ENCODE data around the gene NUP62. TPM values are rescaled to one million over a fixed set of nuclear protein-coding genes. Genes with fewer than 3 reads are reported as not detected.
A peak's percentile ranks its signal among the peaks of the same experiment; 100 is the strongest.

NUP62 gene
- polyA plus RNA-seq, 1 donor (not counting 4 experiments of a cell fraction or from before 2014, with no cell fraction given): 12.9 TPM

- Histone ChIP-seq H4K20me1 (ENCODE audit: control insufficient read depth, extremely low read depth, insufficient read depth, low read length) (no peaks in the 10 kb centered on the region), H3K4me1 (ENCODE audit: control insufficient read depth, extremely low read depth, insufficient read depth, low read length) (peaks cover 23% of the 10 kb centered on the region), H3K4me2 (ENCODE audit: control insufficient read depth, extremely low read depth, insufficient read depth, low read depth, low read length) (peak overlapping the region; percentile 82), H3K27me3 (ENCODE audit: control insufficient read depth, extremely low read depth, insufficient read depth, low read length) (no peaks in the 10 kb centered on the region), H3K36me3 (ENCODE audit: control insufficient read depth in 2 of 2, extremely low read depth in 1 of 2, insufficient read depth in 2 of 2, low read length in 2 of 2) (peaks cover 27 to 31% of the 10 kb centered on the region in 2 experiments), H3K9me3 (ENCODE audit: control insufficient read depth, low read depth, low read length) (peaks cover 4% of the 10 kb centered on the region), H3K27ac (ENCODE audit: control insufficient read depth, insufficient read depth, low read length) (peak overlapping the region; percentile 100), H3K79me2 (ENCODE audit: control insufficient read depth, insufficient read depth, low read length) (peaks cover 35% of the 10 kb centered on the region), H3K4me3 (ENCODE audit: control insufficient read depth in 2 of 3, extremely low read depth in 1 of 3, insufficient read depth in 2 of 3, low read depth in 1 of 3, low read length in 3 of 3) (peak overlapping the region; percentile 86 to 95 (median 92)), H3K9me1 (ENCODE audit: control insufficient read depth, extremely low read depth, insufficient read depth, low read length) (no peaks in the 10 kb centered on the region), H3K9ac (ENCODE audit: control insufficient read depth, extremely low read depth, insufficient read depth, low read length) (peak overlapping the region; percentile 99), H2AFZ (ENCODE audit: control insufficient read depth, low read length) (peak overlapping the region; percentile 97)
- dilution Hi-C loops (cut with MboI; ENCODE audit: extremely low pct_ligation_motif_present, low sequenced_read_pairs): no loop called here
- DNase-seq (ENCODE audit: low read depth, low spot score): peak; percentile 83
- TF ChIP-seq EZH2 (IDR thresholded peaks at IDR 0.05; ENCODE audit: low read length): no peak
- no peak for TF ChIP-seq CTCF (optimal IDR thresholded peaks at IDR 0.05 in 1 of 3, IDR thresholded peaks at IDR 0.05 in 1 of 3, conservative IDR thresholded peaks at IDR 0.05 in 1 of 3; ENCODE audit: extremely low read depth in 1 of 3, insufficient read depth in 2 of 3, low read length in 3 of 3)
- FAIRE-seq: peak; percentile 44
These were observed 51.2 kb downstream of the NUP62 start for GRCh38 chr19:49877879-49878743.

GRCh38 chr19:49877020-49877878 lies 52.1 kb downstream of the NUP62 start, which contains the start of the genes AKT1S1 and TBC1D17:
Gene AKT1S1 (minus strand): TSS chr19:49877355. CDS start chr19:49873295, 4,060 bp downstream.
Gene TBC1D17 (plus strand): TSS chr19:49877702. CDS start chr19:49877724, 22 bp downstream.
- Histone ChIP-seq H3K9ac (ENCODE audit: control insufficient read depth, extremely low read depth, insufficient read depth, low read length) (peak within 1 kb of the TSS; percentile 99), H3K4me2 (ENCODE audit: control insufficient read depth, extremely low read depth, insufficient read depth, low read depth, low read length) (peak within 1 kb of the TSS; percentile 98), H3K4me1 (ENCODE audit: control insufficient read depth, extremely low read depth, insufficient read depth, low read length) (peaks cover 23% of the 10 kb centered on the region), H2AFZ (ENCODE audit: control insufficient read depth, low read length) (peak within 1 kb of the TSS; percentile 99), H3K79me2 (ENCODE audit: control insufficient read depth, insufficient read depth, low read length) (peaks cover 36% of the 10 kb centered on the region), H3K27me3 (ENCODE audit: control insufficient read depth, extremely low read depth, insufficient read depth, low read length) (no peaks in the 10 kb centered on the region), H3K27ac (ENCODE audit: control insufficient read depth, insufficient read depth, low read length) (peak within 1 kb of the TSS; percentile 100), H3K9me3 (ENCODE audit: control insufficient read depth, low read depth, low read length) (no peaks in the 10 kb centered on the region), H3K4me3 (ENCODE audit: control insufficient read depth in 2 of 3, extremely low read depth in 1 of 3, insufficient read depth in 2 of 3, low read depth in 1 of 3, low read length in 3 of 3) (peak within 1 kb of the TSS; percentile 92 to 95 (median 94)), H3K36me3 (ENCODE audit: control insufficient read depth in 2 of 2, extremely low read depth in 1 of 2, insufficient read depth in 2 of 2, low read length in 2 of 2) (peaks cover 22 to 23% of the 10 kb centered on the region in 2 experiments), H4K20me1 (ENCODE audit: control insufficient read depth, extremely low read depth, insufficient read depth, low read length) (no peaks in the 10 kb centered on the region), H3K9me1 (ENCODE audit: control insufficient read depth, extremely low read depth, insufficient read depth, low read length) (no peaks in the 10 kb centered on the region)
- TF ChIP-seq CTCF (optimal IDR thresholded peaks at IDR 0.05 in 1 of 3, IDR thresholded peaks at IDR 0.05 in 1 of 3, conservative IDR thresholded peaks at IDR 0.05 in 1 of 3; ENCODE audit: extremely low read depth in 1 of 3, insufficient read depth in 2 of 3, low read length in 3 of 3) (no peak), EZH2 (IDR thresholded peaks at IDR 0.05; ENCODE audit: low read length) (no peak)
- dilution Hi-C loops (cut with MboI; ENCODE audit: extremely low pct_ligation_motif_present, low sequenced_read_pairs): no loop called here
- FAIRE-seq (peak; percentile 94), DNase-seq (ENCODE audit: low read depth, low spot score) (peak; percentile 99)

All from keratinocyte (primary cell).